HG03469 (cell line): ENCODE results near the gene USP5.

ENCODE experiments used
- ATAC-seq: cut with Tn5 transposase; IDR thresholded peaks from one replicate; pipeline ENCODE4 v1.9.1; 2021; ENCODE audit warnings: mild to moderate bottlenecking, moderate library complexity, moderate number of reproducible peaks; ENCODE audit not compliant: unreplicated experiment

Gene USP5

DNA sequence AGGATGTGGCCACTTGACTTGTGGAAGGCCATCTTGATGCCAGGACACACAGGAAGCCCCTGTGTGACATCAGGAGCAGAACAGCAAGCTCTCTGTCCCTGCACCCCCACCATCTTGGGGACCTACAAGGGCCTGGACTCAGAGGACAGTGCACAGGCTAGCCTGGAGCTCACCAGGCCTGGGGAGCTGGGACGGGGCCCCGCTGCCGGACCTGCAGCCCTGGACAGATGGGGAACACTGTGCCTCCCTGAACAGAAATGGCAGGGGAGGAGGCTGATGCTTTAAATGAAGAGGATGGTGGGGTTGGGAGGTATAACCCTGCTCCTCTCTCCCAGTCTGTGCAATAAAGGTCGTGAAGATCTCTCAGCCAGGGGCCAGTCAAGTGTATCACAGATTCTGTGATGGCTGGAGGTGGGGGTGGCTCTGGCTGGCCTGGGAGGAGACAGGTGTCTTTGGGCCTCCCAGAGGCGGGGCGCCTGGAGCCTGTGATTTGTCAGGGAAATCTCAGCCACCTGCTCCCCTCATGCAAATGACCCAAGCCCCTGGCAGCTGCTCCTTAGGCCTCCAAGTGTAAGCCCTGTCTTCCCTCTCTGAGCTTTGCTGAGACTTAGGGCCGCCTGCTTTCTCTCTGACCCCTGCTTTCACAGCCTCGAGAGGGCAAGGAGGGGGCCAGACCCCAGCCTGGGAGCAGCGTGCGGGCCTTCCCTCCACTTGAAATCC is 12.3 kb upstream of the USP5 start:
- no peak for ATAC-seq

DNA sequence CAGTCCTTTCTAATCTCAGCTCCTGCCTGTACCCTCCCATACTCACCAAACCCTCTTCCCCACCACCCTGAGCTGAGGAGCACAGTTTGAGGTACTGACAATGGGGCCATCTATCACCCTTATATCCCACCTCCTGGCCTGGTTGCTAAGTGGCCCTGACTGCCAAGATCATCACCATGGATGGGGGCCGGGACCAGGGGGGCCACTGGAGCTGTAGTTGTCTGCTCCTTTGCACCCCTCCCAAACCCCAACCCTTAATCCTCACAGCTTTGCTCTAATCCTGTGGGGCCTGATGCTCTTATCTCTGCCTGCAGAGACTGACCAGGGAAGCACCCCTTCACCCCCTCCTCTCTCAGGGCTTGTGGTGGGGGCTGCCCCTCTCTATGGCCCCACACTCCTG is 11.6 kb upstream of the USP5 start:
- no peak for ATAC-seq

DNA sequence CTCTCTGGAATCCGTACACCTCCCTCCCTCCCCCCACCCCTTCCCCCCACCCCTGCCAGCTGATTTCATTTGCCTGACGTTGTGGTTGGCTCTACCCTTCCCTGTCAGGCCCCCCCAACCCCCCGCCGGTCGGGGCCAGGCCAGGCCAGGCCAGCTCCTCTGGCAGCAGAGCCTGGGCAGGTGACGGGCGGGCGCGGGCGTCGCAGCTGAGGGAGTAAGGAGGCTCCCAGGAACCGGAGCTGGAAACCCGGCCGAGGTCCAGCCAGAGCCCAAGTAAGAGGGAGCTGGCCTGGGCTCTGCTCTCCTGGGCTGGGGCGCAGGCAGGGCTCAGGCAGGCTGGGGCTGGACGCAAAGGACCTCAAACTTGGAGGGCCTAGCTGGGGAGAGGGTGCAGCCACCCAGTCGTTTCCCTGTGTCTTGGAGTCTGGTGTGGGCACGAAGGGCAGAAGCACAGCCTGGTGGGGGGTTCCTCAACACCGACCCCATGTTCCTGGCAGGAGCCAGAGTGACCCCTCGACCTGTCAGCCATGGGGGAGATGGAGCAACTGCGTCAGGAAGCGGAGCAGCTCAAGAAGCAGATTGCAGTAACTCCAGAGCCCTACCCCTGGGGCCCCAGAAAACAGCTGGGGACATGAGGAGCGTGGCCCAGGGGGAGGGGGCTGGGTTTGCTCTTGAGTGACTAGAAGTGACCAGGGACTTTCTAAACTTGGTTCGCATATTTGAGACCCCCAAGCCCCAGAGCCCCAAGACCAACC is 11.0 kb upstream of the USP5 start, which contains the start of gene GNB3:
Gene GNB3 (plus strand): TSS at position 165 of the 755 bp plus-strand sequence. CDS start 363 bp downstream, at position 528.
- no peak for ATAC-seq

DNA sequence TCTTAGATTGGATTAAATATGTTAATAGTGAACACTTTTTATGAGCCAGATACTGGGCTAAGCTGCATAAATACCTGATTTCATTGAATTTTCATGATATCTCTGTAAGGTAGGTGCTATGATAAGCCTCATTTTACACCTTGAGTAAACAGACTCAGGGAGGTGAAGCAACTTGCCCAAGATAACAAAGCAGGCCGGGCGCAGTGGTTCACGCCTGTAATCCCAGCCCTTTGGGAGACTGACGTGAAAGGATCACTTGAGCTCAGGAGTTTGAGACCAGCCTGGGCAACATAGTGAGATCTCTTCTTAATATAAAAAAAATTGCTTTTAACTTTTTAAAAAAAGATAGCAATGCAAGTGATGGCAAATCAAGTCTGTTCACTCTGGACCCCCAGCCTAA is 9.9 kb upstream of the USP5 start:
- ATAC-seq = no peak

DNA sequence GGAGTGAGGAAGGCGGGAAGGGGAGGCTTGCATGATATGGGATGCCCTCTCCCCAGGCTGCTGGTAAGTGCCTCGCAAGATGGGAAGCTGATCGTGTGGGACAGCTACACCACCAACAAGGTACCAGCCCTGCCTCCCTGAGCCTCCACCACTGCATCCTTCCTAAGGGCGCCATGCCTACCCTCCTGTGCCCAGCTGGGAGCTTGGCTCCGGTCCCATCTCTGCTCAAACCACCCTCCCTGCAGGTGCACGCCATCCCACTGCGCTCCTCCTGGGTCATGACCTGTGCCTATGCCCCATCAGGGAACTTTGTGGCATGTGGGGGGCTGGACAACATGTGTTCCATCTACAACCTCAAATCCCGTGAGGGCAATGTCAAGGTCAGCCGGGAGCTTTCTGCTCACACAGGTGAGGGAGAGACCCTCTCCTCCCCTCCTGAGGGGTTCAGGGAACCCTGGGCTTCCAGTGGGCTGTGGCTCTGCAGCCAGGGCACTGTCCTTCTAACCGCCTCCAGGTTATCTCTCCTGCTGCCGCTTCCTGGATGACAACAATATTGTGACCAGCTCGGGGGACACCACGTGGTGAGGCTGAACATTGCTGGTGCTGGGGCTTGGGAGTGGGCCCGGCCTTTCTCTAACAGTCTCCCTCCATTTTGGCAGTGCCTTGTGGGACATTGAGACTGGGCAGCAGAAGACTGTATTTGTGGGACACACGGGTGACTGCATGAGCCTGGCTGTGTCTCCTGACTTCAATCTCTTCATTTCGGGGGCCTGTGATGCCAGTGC is 8.6 kb upstream of the USP5 start:
- ATAC-seq = no peak

DNA sequence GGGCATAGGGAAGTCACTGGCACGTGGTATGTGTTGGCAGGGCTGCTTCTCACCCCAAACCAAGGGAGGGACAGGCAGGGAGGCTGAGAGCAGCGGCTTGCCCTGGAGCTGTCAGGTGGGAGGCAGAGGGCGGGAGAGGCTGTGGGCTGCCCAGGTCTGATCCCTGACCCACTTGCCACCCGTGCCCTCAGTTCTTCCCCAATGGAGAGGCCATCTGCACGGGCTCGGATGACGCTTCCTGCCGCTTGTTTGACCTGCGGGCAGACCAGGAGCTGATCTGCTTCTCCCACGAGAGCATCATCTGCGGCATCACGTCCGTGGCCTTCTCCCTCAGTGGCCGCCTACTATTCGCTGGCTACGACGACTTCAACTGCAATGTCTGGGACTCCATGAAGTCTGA is 6.6 kb upstream of the USP5 start:
- ATAC-seq = no peak

DNA sequence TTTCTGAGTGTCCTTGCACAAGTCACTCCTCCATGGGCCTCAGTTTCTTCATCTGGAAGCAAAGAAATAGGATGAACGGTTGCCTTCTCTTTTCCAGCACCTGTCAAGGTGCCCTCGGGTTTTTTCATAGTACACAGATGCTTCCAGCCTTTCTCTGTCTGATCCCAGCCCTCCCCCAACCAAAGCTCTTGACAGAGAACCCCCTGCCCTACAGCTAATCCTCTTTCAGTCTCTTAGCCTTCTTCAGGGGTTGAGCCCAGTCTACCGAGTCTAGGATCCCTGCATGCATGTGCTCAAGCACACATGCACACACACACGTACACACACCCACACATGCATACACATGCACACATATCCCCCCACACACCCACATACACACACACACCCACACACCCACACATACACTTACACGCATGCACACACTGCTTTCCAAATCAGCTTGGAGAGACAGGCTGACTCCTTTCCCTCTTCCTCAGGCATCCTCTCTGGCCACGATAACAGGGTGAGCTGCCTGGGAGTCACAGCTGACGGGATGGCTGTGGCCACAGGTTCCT is 5.6 kb upstream of the USP5 start:
- no peak for ATAC-seq

DNA sequence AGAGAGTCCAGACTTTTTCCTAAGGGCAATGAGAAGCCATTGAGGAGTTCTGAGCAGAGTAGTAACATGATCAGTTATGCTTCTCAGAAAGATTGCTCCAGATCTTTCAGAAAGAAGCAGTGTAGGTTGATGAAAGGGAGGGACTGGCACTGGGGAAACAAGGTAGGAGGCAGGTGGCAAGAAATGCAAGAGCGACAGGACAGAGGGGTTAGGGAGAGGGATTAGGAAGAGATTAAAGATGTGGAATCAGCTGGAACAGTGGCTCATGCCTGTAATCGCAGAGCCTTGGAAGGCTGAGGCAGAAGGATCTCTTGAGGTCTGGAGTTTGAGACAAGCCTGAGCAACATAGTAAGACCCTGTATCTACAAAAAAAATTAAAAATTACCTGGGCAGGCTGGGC is 4.3 kb upstream of the USP5 start:
- no peak for ATAC-seq

DNA sequence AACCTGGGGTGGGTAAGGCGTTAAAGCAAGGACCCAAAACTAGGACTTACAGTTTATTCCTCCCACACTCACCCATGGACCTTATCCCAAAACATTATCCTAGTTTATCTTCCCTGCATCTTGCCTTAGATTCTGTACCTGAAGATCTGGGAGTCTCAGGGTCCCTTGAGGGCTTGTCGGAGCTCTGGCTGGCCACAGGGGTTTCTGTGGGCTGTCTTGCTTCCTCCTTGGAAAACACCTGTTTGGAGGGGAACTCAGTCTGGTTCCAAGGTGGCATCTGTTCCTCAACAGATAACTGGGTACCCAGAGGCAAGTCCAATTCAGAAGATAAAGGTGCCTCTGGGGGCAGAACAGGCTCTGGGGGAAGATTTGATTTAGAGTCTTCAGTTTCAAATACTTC is 2.5 kb upstream of the USP5 start:
- no peak for ATAC-seq

DNA sequence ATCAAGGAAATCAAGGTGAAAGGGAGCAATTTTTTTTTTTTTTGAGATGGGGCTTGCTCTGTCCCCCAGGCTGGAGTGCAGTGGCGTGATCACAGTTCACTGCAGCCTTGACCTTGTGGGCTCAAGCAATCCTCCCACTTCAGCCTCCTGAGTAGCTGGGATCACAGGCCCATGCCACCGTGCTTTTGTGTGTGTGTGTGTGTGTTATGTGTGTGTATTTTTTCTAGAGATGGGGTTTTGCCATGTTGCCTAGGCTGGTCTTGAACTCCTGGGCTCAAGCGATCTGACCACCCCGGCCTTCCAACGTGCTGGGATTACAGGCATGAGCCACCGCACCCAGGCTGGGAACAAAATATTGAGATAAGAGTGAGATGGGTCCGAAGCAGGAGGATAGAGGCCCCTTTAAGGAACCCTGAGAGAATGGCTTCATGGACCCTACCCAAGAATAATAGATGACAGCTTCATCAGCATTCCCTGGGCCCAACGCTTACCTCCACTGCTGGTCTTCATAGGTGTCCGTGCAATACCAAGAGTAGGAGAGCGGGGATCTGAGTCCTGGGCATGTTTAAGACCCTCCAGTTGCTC is 1.9 kb upstream of the USP5 start:
- no peak for ATAC-seq

DNA sequence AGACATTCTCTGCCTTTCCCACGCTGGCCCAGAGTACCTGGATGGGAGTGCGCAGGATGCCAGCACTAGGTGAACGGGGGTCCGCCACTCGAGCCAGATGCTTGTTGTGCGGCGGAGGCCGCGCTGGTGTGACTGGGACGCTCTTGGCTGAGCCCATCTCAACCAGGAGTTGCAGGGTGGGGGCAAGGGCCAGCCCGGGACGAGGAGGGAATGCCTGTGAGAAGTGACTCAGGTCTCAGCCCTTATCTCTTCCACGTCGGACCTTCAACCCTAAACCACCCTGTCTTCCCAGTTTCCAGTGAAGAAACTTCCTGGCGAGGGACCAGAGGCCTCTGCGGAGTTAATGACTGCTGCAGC is 1.2 kb upstream of the USP5 start:
- no peak for ATAC-seq

DNA sequence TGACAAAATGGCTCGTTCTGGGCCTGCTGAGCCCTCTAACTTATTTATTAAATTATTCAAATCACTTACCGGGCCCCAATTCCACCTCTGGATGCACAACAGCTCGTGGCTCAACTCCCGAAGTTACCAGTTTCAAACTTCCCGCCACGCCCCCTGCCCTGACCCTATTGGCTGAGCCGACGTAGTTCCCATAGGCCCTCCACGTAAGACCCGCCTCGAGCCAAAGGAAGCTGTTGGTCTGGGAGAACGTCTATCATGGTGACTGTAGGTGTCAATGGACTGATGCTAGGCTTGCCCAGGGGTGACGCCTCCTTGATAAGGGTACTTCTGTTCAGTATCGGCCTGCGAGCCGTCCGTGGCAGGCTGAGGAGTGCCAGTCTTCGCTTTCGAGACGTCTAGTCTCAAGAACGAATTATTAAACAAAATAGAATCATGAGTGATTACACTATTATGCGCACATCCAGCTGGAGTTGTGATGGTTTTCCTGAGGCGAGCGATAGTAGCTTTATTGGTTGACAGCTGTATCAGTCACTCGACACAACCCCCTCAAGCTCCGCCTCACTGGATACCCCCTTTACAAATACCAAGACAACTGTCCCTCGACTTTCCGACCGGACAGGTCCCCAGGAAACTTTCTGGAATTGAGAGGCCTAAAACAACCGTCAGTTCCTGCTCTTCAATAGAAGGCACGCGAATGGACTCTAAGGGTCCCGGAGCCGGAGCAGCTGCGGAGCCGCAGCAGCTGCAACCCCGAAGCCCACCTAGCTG is 613 bp upstream of the USP5 start, which contains the start of gene CDCA3:
Gene CDCA3 (minus strand): TSS at position 134 of the 768 bp plus-strand sequence. CDS start 334 bp downstream, outside the sequence.
- peak; percentile 31 for ATAC-seq

DNA sequence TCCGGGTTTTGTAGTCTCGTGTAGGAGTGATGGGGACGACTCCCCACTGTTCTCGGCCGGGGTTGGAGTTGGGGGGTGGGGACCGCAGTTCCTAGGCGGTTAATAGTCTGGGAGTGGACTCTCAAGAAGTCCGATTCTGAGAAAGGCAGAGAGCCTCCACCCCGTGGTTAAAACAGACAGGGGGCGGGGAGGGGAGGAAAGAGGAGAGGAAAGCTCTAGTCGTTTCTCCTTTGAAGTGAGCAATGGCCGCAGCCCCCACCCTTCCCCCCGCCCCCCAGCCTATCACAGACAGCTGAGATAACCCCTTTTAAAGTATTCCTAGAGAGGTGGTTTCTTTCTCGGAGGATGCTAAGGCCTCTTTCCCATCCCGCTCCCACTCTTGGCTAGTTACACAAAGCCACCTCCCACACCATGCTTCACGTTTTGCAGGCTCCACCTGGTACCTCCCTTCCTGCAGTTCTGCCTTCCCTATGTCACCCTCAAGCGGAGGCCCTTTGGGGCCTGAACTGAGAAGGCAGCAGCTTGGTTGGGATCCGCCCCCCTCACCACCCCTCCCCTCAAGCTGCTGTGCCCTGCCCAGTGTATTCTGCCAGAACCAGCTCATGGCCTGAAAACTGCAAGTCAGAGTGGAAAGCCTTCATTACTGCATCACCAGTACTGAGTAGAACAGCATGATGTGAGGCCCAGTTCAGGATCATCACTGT is 853 bp downstream of the USP5 start:
- no peak for ATAC-seq

DNA sequence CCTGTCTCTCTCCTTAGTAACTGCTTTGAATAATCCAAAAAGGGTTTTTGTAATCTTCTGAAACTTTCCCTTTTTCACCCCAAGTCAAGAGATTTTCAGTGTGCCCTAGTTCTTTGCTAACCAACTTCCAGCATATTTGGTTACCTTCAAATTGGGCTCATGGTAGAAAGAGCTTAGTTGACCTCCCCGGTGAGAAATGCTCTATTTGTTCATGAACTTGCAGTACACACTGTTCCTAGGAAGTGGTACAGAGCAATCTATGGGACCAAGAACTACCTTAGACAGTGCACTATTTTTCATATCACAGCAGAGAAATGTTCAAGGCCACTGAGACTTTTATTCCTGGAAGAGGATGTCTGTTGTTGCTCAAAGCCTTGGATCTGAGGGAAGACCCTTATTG is 1.7 kb downstream of the USP5 start:
- no peak for ATAC-seq

DNA sequence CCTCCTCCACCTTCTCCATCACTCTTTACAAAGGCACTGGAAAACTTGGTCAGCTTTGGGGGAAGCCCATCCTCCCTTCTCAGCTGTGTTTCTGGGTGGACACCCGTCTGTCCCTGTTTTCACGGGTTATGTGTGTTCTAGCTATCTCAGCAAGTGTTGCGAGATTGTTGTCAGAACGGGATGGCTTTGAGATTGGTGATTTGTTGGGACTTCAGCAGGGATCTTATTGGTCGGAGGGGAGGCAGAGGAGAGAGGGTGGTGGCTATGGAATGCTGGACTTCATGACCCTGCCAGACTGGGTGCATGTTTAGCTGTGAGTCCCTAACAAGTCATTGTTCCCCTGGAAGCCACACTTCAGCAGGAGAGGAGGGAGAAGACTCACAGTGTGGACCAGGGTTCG is 2.1 kb downstream of the USP5 start:
- ATAC-seq = no peak

DNA sequence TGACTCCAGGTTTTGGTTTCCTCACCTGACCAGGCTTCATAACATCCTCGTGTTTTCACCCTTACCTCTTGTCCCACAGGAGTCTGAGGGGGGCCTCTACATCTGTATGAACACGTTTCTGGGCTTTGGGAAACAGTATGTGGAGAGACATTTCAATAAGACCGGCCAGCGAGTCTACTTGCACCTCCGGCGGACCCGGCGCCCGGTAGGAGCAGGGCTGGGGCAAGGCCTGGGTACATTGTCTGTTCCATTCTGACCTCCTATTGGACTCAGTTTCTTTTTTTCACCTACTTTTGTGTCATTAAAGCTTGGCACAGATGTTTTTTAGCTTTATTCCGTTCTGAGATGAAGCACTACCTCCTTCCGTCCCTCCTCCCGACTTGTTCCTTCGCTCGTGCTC is 3.4 kb downstream of the USP5 start:
- no peak for ATAC-seq

DNA sequence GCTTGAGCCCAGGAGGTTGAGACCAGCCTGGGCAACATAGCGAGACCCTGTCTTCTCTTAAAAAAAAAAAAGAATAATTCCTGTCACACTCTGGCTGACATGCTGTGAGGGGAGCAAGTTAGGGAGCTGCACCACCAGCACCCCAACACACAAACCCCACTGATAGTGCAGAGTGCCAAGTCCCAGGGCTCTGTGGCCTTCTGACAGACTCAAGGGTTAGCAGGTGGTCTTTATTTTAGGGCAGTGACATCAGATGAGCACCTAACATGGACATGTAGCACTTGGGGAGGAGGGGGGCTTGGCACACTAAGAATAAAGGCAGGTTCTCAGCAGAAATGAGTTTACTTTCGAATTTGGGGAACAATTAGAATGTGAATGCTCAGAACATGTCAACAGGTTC is 6.8 kb downstream of the USP5 start:
- ATAC-seq = no peak

DNA sequence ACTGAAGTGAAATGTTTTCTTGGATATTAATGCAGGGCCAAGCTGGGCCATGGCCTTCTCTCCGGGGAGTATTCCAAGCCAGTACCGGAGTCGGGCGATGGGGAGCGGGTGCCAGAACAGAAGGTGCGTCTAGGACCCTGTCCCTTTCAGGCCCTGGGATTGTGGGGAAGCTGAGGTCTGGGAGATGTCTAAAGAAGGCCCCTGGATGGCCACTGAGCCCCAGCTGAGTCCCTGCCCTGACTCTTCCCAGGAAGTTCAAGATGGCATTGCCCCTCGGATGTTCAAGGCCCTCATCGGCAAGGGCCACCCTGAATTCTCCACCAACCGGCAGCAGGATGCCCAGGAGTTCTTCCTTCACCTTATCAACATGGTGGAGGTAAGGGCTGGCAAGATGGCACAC is 8.2 kb downstream of the USP5 start:
- ATAC-seq = no peak

DNA sequence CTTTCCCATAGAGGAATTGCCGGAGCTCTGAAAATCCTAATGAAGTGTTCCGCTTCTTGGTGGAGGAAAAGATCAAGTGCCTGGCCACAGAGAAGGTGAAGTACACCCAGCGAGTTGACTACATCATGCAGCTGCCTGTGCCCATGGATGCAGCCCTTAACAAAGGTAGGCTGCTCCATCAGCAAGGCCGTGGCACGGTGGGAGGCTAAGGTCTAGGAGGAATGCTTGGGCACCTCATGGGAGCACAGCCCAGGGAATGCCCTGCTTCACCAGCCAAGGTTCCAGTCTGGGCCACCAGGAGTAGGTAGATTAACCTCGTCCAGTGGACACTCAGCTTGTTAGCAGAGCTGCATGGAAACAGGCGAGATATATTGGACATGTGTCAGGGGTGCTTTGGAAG is 9.0 kb downstream of the USP5 start:
- ATAC-seq = no peak

DNA sequence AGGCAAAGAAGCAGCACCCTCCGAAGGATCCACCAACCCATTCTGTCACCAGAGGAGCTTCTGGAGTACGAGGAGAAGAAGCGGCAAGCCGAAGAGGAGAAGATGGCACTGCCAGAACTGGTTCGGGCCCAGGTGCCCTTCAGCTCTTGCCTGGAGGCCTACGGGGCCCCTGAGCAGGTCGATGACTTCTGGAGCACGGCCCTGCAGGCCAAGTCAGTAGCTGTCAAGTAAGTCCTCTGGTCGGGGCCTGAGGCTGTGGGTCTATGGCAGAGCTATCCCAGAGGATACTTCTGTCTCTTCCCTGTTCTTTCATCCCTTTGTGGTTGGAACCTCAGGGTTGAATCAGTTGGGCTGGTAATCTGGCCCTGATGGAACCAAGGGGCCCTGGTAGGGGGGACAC is 9.4 kb downstream of the USP5 start:
- no peak for ATAC-seq
